Activated gamma-delta T cell treated with anti-CD3 and anti-CD28 coated beads, Interleukin-2, amount 50 U/mL, for 16 hours (primary cell): ENCODE measurements around the gene BEX3.

Source experiments
- DNase-seq: peaks from one replicate; pipeline ENCODE4 v3.0.0-alpha.2; 2020; ENCODE audit warnings: low read depth

BEX3 gene

GRCh38 chrX:103423955-103424638, 47.8 kb downstream of the BEX3 start:
- no peak for DNase-seq
